Measurements from ENCODE around the gene MPEG1. TPM values are rescaled to one million over a fixed set of nuclear protein-coding genes. Genes with fewer than 3 reads are reported as not detected.

Gene MPEG1
- polyA plus RNA-seq, 3 donors, result 8.5 to 9.3 (median 9.0) TPM

DNA sequence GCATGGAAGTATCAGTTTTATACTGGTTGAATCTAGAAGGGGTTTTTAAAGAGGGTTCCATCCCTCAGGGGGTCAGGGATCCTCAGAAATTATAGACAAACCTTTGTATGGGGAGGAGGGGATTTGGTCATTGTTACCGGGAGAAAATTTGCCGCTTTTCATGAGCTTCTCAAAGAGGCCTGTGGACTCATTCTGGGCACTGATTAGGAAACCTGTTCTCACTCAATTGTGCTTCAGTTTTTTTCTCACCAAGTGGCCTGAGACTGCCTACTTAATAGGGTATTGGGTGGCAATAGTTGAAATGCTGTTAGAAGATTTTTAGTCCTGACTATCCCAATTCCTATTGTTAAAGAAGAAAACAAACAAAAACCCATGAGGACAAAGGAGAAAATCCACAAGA, 14.0 kb downstream of the MPEG1 start:
- DNase-seq (ENCODE audit: extremely low read depth in 1 of 11, low read depth in 9 of 11, low spot score in 4 of 11), result no peak

DNA sequence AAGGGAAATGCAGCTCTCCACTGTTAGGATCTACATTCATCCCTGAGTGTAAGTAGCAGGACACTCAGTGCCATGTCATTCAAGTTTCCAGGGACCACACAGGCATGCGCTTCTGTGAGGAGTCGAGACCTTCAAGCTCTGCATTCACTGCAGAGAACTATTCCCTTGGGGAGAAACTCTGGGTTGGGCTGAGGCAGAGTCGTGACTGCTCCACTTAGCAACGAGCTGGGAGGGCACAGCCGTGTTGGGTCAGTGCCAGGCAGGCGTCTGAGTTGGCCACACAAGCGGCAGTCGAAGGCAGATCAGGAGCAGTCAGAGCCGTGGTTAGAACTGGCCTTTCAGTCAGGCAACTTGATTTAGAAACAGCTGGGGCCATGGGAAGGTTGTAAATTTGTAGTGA, 14.7 kb downstream of the MPEG1 start:
- DNase-seq (ENCODE audit: extremely low read depth in 1 of 11, low read depth in 9 of 11, low spot score in 4 of 11), result peak in 4 of 11 donors; percentile 45 to 64 (median 60)

DNA sequence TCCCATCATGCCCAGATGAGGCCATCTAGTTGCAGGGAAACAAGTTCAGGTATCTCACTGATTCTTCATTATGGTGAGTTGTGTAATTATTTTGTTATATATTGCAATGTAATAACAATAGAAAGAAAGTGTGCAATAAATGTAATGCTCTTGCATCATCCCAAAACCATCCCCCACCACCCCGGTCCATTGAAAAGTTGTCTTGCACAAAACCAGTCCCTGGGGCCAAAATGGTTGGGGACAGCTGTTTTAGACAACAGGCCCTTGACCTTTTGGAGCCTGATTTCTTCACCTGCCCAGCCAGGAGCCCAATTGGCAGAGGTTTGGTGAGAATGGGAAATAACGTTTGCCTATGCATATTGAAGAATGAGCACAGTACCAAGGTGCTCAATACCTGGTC, 15.9 kb downstream of the MPEG1 start:
- DNase-seq (ENCODE audit: extremely low read depth in 1 of 11, low read depth in 9 of 11, low spot score in 4 of 11), result no peak

DNA sequence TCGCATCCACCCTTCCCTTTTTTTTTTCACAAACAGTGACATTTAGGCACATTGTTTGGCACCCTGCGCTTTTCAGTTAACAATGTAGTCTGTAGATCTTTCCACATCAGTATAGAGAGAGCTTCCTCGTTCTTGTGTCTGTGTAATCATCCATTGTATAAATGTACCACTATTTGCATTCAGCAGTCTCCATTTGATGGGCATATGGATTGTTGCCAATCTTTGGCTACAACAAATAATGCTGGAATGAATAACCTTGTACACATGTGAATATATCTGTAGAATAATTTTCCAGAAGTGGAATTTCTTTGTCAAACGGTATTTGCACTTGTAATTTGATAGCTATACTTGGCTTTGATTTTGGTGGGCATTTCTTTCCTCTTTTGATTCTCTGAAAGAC, 17.1 kb downstream of the MPEG1 start:
- DNase-seq (ENCODE audit: extremely low read depth in 1 of 11, low read depth in 9 of 11, low spot score in 4 of 11), result no peak

DNA sequence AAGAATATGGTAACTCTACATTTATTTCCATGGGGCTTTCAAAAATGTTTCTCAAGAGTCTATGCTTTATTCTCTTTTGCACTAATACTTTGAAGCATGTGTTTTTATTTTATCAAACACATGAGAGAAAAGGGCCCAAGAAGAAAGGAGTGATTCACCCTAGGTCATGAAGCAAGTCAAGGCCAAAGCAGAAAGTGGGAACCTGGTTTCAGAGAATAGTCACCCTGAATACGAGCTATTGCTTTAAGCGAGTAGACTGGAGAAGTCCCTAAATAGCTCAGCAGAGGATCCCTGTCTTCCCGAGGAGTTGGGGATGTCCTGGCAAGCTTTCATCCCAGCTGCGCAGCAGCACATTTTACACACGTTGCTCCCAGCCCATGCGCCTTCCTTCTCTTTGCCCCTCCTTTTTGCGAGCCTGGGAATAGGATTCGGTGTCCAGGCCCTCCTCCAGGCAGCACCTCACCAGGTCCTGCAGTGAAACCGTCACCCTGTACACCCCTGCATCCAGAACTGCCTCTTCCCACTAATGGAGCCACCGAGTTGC, 19.1 kb downstream of the MPEG1 start:
- no peak for DNase-seq (ENCODE audit: extremely low read depth in 1 of 11, low read depth in 9 of 11, low spot score in 4 of 11)

DNA sequence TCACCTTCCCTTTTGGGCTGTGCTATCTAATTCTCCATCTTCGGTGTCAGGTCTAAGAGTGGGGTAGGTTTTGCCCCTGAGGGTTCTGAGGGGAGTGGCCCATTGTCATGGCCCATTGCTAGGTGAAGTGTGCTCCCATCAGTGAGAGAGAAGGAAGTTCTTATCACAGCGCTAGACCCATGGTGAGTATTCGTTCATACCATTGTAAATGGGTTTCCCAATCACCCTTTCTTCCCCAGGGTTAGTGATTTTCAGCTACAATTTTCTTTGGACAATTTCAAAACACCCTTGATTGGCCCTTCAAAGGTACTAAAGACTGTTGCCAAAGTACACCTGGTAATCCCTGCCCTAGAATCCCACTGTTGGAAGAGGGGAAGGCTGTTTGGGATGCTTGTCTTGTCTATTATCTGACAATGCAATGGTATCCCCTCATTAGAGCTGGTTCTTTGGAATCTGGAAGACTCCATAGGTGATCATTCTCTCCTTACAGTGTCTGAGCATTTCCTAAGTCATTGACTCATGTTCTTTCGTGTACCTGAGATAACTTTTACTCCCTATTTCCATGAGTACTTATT, 20.2 kb downstream of the MPEG1 start:
- no peak for DNase-seq (ENCODE audit: extremely low read depth in 1 of 11, low read depth in 9 of 11, low spot score in 4 of 11)

DNA sequence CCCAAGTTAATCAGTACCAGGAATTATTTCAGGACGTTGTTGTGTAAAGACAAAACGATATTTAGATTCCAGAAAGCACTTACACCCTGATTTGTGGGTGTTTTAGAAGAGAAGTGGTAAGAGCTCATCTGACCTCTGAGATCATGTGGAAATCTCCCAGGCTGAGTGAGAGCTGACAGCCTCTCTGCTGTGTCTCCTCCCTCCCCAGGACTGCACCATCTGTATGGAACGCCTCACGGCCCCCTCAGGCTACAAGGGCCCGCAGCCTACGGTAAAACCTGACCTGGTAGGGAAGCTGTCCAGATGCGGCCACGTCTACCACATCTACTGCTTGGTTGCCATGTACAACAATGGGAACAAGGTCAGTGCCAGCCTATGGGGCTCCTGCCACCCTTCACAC, 20.8 kb downstream of the MPEG1 start:
- no peak for DNase-seq (ENCODE audit: extremely low read depth in 1 of 11, low read depth in 9 of 11, low spot score in 4 of 11)

DNA sequence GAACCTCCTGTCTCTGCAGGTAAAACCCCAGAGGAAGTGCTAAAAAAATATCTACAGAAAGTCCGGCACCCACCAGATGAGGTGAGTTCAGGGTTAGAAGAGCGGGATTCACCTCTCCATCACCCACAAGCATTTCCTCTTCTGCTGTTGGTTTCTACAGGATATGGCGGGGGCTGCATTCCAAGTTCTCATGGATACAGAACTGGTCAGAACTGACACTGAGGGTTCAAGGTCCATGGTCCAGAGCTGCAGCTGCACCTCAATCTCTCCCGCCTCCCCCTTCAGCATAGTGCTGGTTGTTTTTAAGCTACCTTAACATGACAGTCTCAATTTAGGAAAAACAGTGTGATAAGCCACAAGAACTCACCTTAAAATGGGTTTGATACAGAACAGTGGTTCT, 21.6 kb downstream of the MPEG1 start:
- no peak for DNase-seq (ENCODE audit: extremely low read depth in 1 of 11, low read depth in 9 of 11, low spot score in 4 of 11)

DNA sequence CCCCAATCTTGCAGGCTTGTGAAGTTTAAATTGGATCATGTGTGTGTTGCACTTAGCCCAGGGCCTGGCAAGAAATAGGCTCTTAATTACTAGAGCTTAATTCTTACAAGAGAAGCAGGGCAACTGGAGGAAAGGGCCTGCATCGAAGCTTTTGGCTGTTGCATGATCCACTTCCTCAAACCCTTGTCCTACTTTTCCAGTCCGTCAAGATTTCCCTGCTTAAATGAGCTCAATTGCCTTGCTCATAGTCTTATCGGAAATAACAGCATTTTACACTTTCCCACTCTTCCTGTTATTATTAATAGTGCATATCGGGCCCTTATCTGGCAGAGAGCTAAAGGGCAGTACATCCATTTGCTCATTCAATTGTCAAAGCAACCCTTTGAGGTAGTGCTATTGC, 22.7 kb downstream of the MPEG1 start:
- no peak for DNase-seq (ENCODE audit: extremely low read depth in 1 of 11, low read depth in 9 of 11, low spot score in 4 of 11)

DNA sequence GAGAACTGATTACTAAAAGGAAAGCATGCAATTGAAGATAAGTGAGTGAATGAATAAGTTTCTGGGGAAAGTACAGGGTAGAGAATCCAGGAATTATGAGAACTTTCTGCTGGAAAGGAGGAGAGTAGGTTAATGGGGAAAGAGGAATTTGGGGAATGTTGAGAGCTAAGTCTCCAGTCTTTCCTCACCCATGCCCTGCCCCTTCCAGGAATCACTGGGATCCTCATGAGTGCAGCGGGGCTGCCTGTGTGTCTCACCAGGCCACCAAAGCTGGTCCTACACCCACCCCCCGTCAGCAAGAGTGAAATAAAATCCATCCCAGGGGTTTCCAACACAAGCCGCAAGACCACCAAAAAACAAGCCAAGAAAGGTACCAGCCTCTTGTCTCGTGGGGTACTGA, 23.8 kb downstream of the MPEG1 start:
- DNase-seq (ENCODE audit: extremely low read depth in 1 of 11, low read depth in 9 of 11, low spot score in 4 of 11), result no peak

DNA sequence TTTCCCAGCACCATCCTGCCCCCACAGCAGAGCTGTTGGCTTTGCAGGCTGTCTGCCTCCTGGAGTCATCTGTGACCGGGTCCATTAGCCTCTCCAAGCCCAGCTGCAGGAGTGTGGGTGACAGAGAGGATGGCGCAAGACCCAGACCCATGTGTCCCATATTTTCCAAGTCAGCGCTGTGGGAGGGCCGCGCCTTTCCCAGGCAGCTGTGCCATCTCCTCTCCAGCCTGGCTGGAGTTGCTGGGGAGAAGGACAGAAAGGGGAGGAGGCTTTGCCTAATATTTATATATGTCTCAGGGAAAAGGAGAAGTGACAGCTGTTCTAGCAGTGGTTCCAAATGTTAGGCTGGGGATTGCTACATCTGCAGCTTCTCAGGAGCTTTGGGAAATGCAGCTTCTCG, 25.1 kb downstream of the MPEG1 start:
- peak in 6 of 11 donors; percentile 46 to 74 (median 62) for DNase-seq (ENCODE audit: extremely low read depth in 1 of 11, low read depth in 9 of 11, low spot score in 4 of 11)

DNA sequence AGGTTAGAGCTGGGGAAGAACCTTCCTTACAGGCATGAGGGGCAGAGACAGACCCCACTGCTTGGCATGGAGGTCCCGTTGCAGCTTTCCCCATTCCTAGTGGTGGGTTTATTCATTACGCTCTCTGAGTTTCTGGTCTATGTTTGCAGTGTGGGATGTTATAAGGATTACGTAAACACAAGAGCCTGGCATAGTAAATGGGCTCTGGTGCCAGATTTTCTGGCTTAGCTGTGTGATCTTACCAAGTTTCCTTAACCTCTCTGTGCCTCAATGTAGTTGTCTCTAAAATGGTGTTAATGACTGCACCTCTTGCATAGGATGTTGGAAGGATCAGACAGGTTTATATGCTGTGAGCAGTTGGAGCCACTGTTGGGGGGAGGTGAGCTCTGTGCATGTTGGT, 25.7 kb downstream of the MPEG1 start:
- DNase-seq (ENCODE audit: extremely low read depth in 1 of 11, low read depth in 9 of 11, low spot score in 4 of 11), result no peak

DNA sequence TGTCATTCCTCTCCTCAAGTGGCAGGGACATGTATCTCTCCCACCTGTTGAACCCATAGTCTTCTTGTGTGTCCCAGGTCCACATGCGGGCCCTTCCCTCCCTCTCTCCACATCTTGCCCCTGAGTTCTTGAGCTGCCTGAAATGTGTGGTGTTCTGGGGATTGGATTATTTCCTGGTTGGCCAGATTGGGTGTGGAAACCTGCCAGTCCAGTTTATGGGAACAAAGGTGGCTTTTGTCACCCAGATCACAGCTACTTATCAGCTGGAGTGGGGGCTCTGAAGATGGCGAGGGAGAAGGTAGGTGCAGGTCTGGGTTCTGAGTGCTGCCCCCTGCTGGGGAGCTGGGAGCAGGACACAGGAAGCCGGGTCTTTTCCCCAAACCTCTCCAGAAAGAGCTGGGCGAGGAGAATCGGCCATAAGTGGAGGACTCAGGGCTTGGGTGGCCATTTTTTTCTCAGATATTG, 26.6 kb downstream of the MPEG1 start:
- DNase-seq (ENCODE audit: extremely low read depth in 1 of 11, low read depth in 9 of 11, low spot score in 4 of 11), result peak in 3 of 11 donors; percentile 15 to 43 (median 25)

DNA sequence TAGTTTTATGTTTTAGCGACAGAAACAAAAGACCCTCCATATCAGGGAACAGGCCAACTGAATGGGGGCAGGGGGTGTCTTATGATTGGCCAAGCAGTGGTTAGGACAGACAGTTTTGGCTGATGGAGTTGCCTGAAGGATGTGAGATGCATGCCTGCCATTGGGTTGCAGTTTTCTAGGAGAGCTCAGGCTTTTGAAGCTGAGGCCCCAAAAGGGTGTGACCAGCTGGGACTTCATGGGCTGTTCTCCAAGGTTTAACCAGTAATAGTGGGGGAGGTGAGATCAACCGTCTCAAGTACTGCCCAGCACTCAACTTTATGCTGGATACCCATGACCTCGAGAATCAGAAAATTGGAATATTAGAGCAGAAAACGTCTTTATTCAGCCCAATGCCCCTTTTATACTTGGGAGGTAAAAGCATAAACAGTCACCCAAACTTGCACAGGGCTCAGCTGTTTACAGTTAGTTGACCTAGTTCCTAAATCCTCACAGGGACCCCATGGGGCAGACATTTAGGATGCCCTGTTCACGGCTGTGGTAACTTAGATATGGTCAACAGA, 27.3 kb downstream of the MPEG1 start:
- no peak for DNase-seq (ENCODE audit: extremely low read depth in 1 of 11, low read depth in 9 of 11, low spot score in 4 of 11)

DNA sequence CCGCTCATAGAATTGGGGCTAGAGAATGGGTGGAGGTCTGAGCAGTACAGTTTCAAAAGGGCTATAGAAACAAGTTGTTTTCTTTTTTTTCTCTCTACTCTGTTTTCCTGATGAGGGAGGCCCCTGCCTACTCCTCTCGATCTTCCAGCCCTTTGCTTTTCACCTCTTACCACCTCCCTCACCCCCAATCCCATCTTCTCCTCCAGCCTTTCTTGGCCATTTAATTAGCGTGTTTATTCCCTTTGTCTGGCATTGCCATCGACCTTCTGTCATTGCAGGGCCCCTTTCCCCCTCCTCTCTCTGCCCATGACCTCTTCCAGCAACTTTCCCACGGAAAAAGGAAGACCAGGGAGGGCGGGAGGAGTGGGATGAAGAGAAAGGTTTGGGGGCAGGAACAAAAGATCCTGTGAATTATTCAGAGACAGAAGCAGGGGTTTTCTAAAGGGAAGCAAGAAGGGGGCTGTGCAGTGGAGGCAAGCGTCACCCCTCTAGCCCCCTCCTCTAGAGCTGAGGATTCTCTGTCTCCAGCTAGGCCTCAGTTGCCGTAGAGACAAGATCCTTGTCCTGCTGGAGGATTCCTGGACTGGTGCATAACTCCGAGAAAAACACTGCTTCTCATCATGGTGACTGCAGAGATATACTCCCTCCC, 27.9 kb downstream of the MPEG1 start:
- no peak for DNase-seq (ENCODE audit: extremely low read depth in 1 of 11, low read depth in 9 of 11, low spot score in 4 of 11)

DNA sequence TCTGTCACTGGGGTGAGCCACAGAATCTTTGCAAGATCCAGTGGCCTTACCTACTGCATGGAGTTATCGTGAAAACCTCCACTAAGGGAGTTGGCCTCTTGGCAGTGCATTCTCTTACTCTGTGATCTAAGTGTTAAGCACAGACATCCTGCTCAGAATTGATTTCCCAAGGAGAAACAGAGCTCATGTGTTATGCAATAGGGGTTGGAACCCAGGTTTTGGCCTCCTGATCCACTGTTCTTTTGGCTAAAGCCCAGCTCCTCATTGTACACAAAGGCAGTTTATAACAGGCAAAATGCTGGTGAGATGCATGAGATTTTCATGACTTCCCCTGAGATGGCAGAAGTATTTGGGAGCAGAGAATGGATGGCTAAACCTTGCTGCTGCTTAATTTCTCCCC, 29.0 kb downstream of the MPEG1 start:
- DNase-seq (ENCODE audit: extremely low read depth in 1 of 11, low read depth in 9 of 11, low spot score in 4 of 11), result no peak

DNA sequence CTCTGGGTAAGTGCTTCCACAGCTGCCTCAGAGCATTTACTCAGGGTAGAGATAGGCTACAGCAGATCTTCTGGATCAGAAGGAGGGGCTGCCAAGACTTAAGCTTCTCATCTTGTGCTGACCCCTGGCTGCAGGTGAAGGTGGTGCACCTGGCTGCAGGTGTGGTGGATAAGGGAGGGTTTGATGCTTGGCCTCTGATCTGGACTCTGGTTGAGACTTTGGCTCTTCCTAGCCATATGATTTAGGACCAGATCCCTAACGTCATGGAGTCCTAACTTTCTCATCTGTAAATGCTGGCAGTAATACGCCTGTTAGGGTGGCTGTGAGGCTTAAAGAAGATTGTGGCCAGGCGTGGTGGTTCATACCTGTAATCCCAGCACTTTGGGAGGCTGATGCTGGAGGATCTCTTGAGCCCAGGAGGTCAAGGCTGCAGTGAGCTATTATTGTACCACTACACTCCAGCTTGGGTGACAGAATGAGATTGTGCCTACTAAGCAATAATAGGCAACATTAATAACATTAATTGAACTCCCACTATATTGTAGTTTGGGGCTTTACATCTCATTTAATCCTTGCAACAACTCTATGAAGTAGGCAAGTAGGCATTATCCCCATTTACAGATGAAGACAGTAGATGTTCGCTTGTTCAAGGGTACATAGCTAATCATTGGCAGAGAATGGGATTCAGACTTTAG, 30.1 kb downstream of the MPEG1 start:
- no peak for DNase-seq (ENCODE audit: extremely low read depth in 1 of 11, low read depth in 9 of 11, low spot score in 4 of 11)

DNA sequence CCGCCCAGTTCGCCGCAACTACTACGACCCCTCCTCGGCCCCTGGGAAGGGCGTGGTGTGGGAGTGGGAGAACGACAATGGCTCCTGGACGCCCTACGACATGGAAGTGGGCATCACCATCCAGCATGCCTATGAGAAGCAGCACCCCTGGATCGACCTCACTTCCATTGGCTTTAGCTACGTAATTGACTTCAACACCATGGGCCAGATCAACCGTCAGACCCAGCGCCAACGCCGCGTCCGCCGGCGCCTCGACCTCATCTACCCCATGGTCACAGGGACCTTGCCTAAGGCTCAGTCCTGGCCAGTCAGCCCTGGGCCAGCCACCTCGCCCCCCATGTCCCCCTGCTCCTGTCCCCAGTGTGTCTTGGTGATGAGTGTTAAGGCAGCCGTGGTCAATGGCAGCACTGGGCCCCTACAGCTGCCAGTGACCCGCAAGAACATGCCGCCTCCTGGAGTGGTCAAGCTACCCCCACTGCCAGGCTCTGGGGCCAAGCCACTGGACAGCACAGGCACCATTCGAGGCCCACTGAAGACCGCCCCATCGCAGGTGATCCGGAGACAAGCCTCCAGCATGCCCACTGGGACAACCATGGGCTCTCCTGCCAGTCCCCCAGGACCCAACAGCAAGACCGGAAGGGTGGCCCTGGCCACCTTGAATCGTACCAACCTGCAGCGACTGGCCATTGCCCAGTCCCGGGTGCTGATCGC, 30.8 kb downstream of the MPEG1 start:
- DNase-seq (ENCODE audit: extremely low read depth in 1 of 11, low read depth in 9 of 11, low spot score in 4 of 11), result no peak

DNA sequence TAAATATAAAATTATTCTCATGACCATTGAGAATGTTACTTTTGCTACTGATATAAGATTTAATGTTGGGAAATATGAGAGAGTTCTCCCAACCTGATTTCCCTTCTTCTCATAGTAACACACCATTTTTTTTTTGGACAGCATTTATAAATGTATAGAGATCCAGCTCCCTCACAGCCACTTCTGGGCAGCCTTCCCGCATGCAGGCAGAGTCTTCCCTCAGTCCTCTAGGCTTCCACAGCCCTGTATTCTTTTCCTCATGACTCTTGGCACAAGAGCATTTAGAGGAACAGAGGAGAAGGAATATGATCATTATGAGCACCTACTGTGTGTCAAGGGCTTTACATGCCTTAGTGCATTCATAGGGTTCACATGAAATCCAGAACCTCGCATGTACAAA, 31.8 kb downstream of the MPEG1 start:
- no peak for DNase-seq (ENCODE audit: extremely low read depth in 1 of 11, low read depth in 9 of 11, low spot score in 4 of 11)

All from renal cortex interstitium (tissue), 11 donors.